Stimulated activated CD4-positive, alpha-beta T cell treated with anti-CD3 and anti-CD28 coated beads, Interleukin-12 subunit alpha, Interleukin-12 subunit beta, amount 100 ng/mL, for 24 hours (primary cell): ENCODE results near the gene IL1R1.

Experiments
- DNase-seq, 2 experiments: peaks; one replicate each; pipeline ENCODE4 v3.0.0-alpha.2; 2020; ENCODE audit warnings: low read depth in 2 of 2

Gene IL1R1

GRCh38 chr2:102140377-102140776 is 2.2 kb upstream of the IL1R1 start:
- no peak for DNase-seq

- no peak for DNase-seq
Observed at GRCh38 chr2:102141011-102141943, 1.3 kb upstream of the IL1R1 start.

- DNase-seq, result no peak
Observed at GRCh38 chr2:102142829-102143449, 393 bp downstream of the IL1R1 start.

- no peak for DNase-seq
Observed at GRCh38 chr2:102143450-102143985, 972 bp downstream of the IL1R1 start.

- no peak for DNase-seq
Observed at GRCh38 chr2:102144128-102144527, 1.6 kb downstream of the IL1R1 start.

GRCh38 chr2:102145107-102145506 is 2.6 kb downstream of the IL1R1 start:
- no peak for DNase-seq

- no peak for DNase-seq
Observed at GRCh38 chr2:102145934-102146333, 3.4 kb downstream of the IL1R1 start.

- peak; percentile 37 to 56 for DNase-seq
Observed at GRCh38 chr2:102147935-102148334, 5.4 kb downstream of the IL1R1 start.

GRCh38 chr2:102149243-102149642 is 6.7 kb downstream of the IL1R1 start:
- no peak for DNase-seq

GRCh38 chr2:102149644-102150455 is 7.3 kb downstream of the IL1R1 start:
- DNase-seq, result no peak

- no peak for DNase-seq
Observed at GRCh38 chr2:102154364-102154763, 11.8 kb downstream of the IL1R1 start.

GRCh38 chr2:102154946-102155702 is 12.6 kb downstream of the IL1R1 start:
- no peak for DNase-seq

GRCh38 chr2:102155703-102156515 is 13.4 kb downstream of the IL1R1 start:
- DNase-seq, result no peak

GRCh38 chr2:102158011-102158755 is 15.6 kb downstream of the IL1R1 start:
- DNase-seq, result no peak

- no peak for DNase-seq
Observed at GRCh38 chr2:102159295-102159694, 16.7 kb downstream of the IL1R1 start.

GRCh38 chr2:102166189-102166845 is 23.8 kb downstream of the IL1R1 start:
- no peak for DNase-seq

GRCh38 chr2:102168026-102168771 is 25.7 kb downstream of the IL1R1 start:
- DNase-seq, result no peak

GRCh38 chr2:102171946-102172345 is 29.4 kb downstream of the IL1R1 start:
- DNase-seq, result no peak
